ENCODE results near the gene TSHZ1. TPM values are rescaled to one million over a fixed set of nuclear protein-coding genes. Genes with fewer than 3 reads are reported as not detected.

The TSHZ1 gene
- total and polyA plus RNA-seq, 2 of the 8 experiments (the other 6 are each of a cell fraction or from before 2014, with no cell fraction given), result 0.03 to 0.32 TPM

DNA sequence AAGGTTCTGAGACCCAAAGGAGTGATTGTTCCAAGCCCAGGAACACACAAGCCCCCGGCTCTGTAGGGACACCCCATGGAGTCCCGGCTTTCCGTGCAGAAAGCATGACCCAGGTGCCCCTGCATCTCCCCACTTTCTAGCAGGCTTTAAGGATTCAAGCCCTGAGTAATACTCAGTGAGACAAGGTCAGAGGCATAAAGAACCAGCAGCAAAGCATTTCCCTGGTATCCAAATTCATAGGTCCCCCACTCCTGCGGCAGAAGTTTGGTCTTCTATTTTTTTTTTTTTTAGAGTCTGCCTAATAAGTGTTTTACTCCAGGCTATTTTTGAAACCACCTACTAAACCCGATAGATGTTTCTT, 16.3 kb downstream of the TSHZ1 start:
- Histone ChIP-seq H3K4me1 (replicated peaks in 1 of 4; ENCODE audit: control insufficient read depth in 3 of 4, insufficient read depth in 4 of 4, low read length in 3 of 4) (no peaks in the 10 kb centered on the region), H3K79me1 (ENCODE audit: low read depth, low read length) (no peaks in the 10 kb centered on the region), H3K4ac (replicated peaks; ENCODE audit: insufficient read length, low read depth, low read length) (no peak overlapping the region), H3K36me3 (ENCODE audit: control insufficient read depth in 2 of 4, insufficient read depth in 4 of 4, low read length in 3 of 4) (no peaks in the 10 kb centered on the region), H3K79me2 (ENCODE audit: control insufficient read depth in 1 of 2, insufficient read depth in 2 of 2, low read length in 2 of 2) (no peaks in the 10 kb centered on the region), H2AFZ (ENCODE audit: low read length) (no peak overlapping the region), H3K27ac (ENCODE audit: low read depth, low read length) (no peak overlapping the region), H4K8ac (ENCODE audit: extremely low read depth, insufficient read depth, low read length) (no peak overlapping the region), H3K23ac (ENCODE audit: insufficient read length) (no peak overlapping the region), H2BK20ac (ENCODE audit: low read length) (no peak overlapping the region), H4K20me1 (replicated peaks in 1 of 2; ENCODE audit: control insufficient read depth in 1 of 2, insufficient read depth in 2 of 2, low read length in 2 of 2) (no peaks in the 10 kb centered on the region), H3K56ac (replicated peaks; ENCODE audit: insufficient read length, low read depth, low read length) (no peak overlapping the region), H2BK5ac (ENCODE audit: low read depth, low read length) (no peak overlapping the region), H3K23me2 (ENCODE audit: low read depth, low read length) (no peaks in the 10 kb centered on the region), H3K18ac (ENCODE audit: extremely low read depth, low read length) (no peak overlapping the region), H3K9ac (replicated peaks in 1 of 4; ENCODE audit: extremely low read depth in 1 of 4, low read depth in 3 of 4, low read length in 3 of 4) (no peak overlapping the region), H2BK15ac (ENCODE audit: low read length) (no peak overlapping the region), H4K91ac (replicated peaks; ENCODE audit: insufficient read length, low read length) (no peak overlapping the region), H2BK12ac (ENCODE audit: low read depth, low read length) (no peak overlapping the region), H3K14ac (ENCODE audit: insufficient read length) (no peak overlapping the region), H3K4me2 (ENCODE audit: insufficient read depth in 1 of 2, low read depth in 2 of 2, low read length in 2 of 2) (no peak overlapping the region), H3K9me3 (ENCODE audit: insufficient read depth in 2 of 2, low read depth in 1 of 2, low read length in 1 of 2) (no peaks in the 10 kb centered on the region), H3K27me3 (replicated peaks in 1 of 4; ENCODE audit: control insufficient read depth in 3 of 4, extremely low read depth in 1 of 4, insufficient read depth in 3 of 4, low read length in 3 of 4) (no peaks in the 10 kb centered on the region), H3K4me3 (ENCODE audit: extremely low read depth in 1 of 4, insufficient read depth in 2 of 4, low read depth in 3 of 4, low read length in 4 of 4) (no peak overlapping the region), H4K5ac (ENCODE audit: insufficient read length, low read depth, low read length) (no peak overlapping the region), H2AK5ac (ENCODE audit: low read depth, low read length) (no peak overlapping the region), H2BK120ac (replicated peaks; ENCODE audit: low read depth, low read length) (no peak overlapping the region)
- 92% methylated on average over 5 of the region's 5 CpGs; no CpG with 5 or more reads in 1 of the 2 experiments for WGBS, 2 experiments (ENCODE audit: extremely low coverage in 1 of 2, insufficient coverage in 1 of 2, insufficient read length in 1 of 2, insufficient replicate concordance in 2 of 2, low coverage in 1 of 2, low lambda C conversion rate in 2 of 2, missing lambda C conversion rate in 1 of 2)
- CTCF ChIA-PET (ENCODE audit: partially characterized antibody), result no interaction called here
- DNase-seq (ENCODE audit: low read depth in 1 of 2, low spot score in 2 of 2) (no peak), FAIRE-seq (no peak)
- POLR2A ChIA-PET (ENCODE audit: partially characterized antibody), result no interaction called here
- TF ChIP-seq, protein P1, sequence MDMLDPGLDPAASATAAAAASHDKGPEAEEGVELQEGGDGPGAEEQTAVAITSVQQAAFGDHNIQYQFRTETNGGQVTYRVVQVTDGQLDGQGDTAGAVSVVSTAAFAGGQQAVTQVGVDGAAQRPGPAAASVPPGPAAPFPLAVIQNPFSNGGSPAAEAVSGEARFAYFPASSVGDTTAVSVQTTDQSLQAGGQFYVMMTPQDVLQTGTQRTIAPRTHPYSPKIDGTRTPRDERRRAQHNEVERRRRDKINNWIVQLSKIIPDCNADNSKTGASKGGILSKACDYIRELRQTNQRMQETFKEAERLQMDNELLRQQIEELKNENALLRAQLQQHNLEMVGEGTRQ (IDR thresholded peaks at IDR 0.05; ENCODE audit: low read length), result no peak
- no peak for TF ChIP-seq SIX5 (IDR thresholded peaks at IDR 0.05; ENCODE audit: low read depth, low read length)
- no peak for TF ChIP-seq SRF (IDR thresholded peaks at IDR 0.05; ENCODE audit: low read depth, low read length)
- TF ChIP-seq RFX5 (IDR thresholded peaks at IDR 0.05; ENCODE audit: borderline replicate concordance, low read depth, low read length), result no peak
- no peak for TF ChIP-seq TAF1 (IDR thresholded peaks at IDR 0.05; ENCODE audit: low read depth, low read length)
- TF ChIP-seq GABPA (IDR thresholded peaks at IDR 0.05; ENCODE audit: borderline replicate concordance, insufficient read depth, low read length), result no peak
- no peak for TF ChIP-seq KDM5A (IDR thresholded peaks at IDR 0.05; ENCODE audit: low read length)
- TF ChIP-seq YY1 (IDR thresholded peaks at IDR 0.05; ENCODE audit: low read depth, low read length), result no peak
- TF ChIP-seq, protein P2, sequence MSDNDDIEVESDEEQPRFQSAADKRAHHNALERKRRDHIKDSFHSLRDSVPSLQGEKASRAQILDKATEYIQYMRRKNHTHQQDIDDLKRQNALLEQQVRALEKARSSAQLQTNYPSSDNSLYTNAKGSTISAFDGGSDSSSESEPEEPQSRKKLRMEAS (IDR thresholded peaks at IDR 0.05), result no peak
- TF ChIP-seq FOSL1 (IDR thresholded peaks at IDR 0.05; ENCODE audit: insufficient read depth, low read depth, low read length), result no peak
- no peak for TF ChIP-seq SIN3A (conservative IDR thresholded peaks at IDR 0.05 in 1 of 2, IDR thresholded peaks at IDR 0.05 in 1 of 2; ENCODE audit: low read depth in 1 of 2, low read length in 2 of 2)
- TF ChIP-seq BRCA1 (IDR thresholded peaks at IDR 0.05; ENCODE audit: low read depth, low read length), result no peak
- TF ChIP-seq SAP30 (IDR thresholded peaks at IDR 0.05; ENCODE audit: insufficient read depth, insufficient replicate concordance, low read length), result no peak
- TF ChIP-seq POU5F1 (IDR thresholded peaks at IDR 0.05; ENCODE audit: low read depth, low read length), result no peak
